Progenitor cell of endocrine pancreas (in vitro differentiated cells): ENCODE data around the gene CD93. TPM values are rescaled to one million over a fixed set of nuclear protein-coding genes. Genes with fewer than 3 reads are reported as not detected.

Experiments
- DNase-seq: peaks from one replicate; pipeline ENCODE4 v3.0.0; 2021; ENCODE audit warnings: low spot score; ENCODE audit not compliant: unreplicated experiment
- H3K27ac Mint-ChIP-seq: 2 replicates; pipeline ENCODE4 v1.8.0; 2021; ENCODE audit warnings: mild to moderate bottlenecking, moderate library complexity, mixed read lengths
- H3K27me3 Mint-ChIP-seq: 2 replicates; pipeline ENCODE4 v1.8.0; 2021; ENCODE audit warnings: mixed read lengths
- H3K36me3 Mint-ChIP-seq: 2 replicates; pipeline ENCODE4 v1.8.0; 2022; ENCODE audit warnings: mixed read lengths; ENCODE audit not compliant: insufficient read depth
- H3K4me1 Mint-ChIP-seq: 2 replicates; pipeline ENCODE4 v1.8.0; 2021; ENCODE audit warnings: low read depth, mixed read lengths
- H3K4me3 Mint-ChIP-seq: 2 replicates; pipeline ENCODE4 v1.8.0; 2021; ENCODE audit warnings: low read depth, mild to moderate bottlenecking, moderate library complexity, mixed read lengths
- H3K9me3 Mint-ChIP-seq: 2 replicates; pipeline ENCODE4 v1.8.0; 2021; ENCODE audit warnings: low read depth, mixed read lengths
- total RNA-seq: library from RNA; stranded (reverse); gene quantifications from 2 replicates; pipeline ENCODE4 v1.2.1, GENCODE V29; 2021
- TF ChIP-seq, protein P1 (sequence below): fragments of 200-600 bp; sonication (generic); IDR thresholded peaks from one replicate; pipeline ENCODE4 v1.5.0; 2021; ENCODE audit warnings: antibody characterized with exemption, mild to moderate bottlenecking; ENCODE audit not compliant: unreplicated experiment

Gene CD93
- total RNA-seq, 1 donor from 2014 or later = not detected

- DNase-seq = no peak
- Mint-ChIP-seq H3K36me3 (no peaks in the 10 kb centered on the region), H3K27ac (no peak overlapping the region), H3K4me1 (peaks cover 5% of the 10 kb centered on the region), H3K9me3 (no peaks in the 10 kb centered on the region), H3K4me3 (no peak overlapping the region), H3K27me3 (peaks cover 67% of the 10 kb centered on the region)
- TF ChIP-seq, protein P1, sequence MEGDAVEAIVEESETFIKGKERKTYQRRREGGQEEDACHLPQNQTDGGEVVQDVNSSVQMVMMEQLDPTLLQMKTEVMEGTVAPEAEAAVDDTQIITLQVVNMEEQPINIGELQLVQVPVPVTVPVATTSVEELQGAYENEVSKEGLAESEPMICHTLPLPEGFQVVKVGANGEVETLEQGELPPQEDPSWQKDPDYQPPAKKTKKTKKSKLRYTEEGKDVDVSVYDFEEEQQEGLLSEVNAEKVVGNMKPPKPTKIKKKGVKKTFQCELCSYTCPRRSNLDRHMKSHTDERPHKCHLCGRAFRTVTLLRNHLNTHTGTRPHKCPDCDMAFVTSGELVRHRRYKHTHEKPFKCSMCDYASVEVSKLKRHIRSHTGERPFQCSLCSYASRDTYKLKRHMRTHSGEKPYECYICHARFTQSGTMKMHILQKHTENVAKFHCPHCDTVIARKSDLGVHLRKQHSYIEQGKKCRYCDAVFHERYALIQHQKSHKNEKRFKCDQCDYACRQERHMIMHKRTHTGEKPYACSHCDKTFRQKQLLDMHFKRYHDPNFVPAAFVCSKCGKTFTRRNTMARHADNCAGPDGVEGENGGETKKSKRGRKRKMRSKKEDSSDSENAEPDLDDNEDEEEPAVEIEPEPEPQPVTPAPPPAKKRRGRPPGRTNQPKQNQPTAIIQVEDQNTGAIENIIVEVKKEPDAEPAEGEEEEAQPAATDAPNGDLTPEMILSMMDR = no peak
These were observed 36.2 kb upstream of the CD93 start for GRCh38 chr20:23122321-23122720.

GRCh38 chr20:23121751-23122320 lies 35.7 kb upstream of the CD93 start:
- no peak overlapping the region for H3K27ac Mint-ChIP-seq
- H3K27me3 Mint-ChIP-seq = peaks cover 68% of the 10 kb centered on the region
- no peak for DNase-seq
- no peaks in the 10 kb centered on the region for H3K36me3 Mint-ChIP-seq
- TF ChIP-seq, protein P1 = no peak
- H3K4me3 Mint-ChIP-seq = no peak overlapping the region
- H3K4me1 Mint-ChIP-seq = peaks cover 5% of the 10 kb centered on the region
- no peaks in the 10 kb centered on the region for H3K9me3 Mint-ChIP-seq

- H3K4me1 Mint-ChIP-seq = peaks cover 5% of the 10 kb centered on the region
- H3K36me3 Mint-ChIP-seq = no peaks in the 10 kb centered on the region
- H3K4me3 Mint-ChIP-seq = no peak overlapping the region
- TF ChIP-seq, protein P1 = no peak
- H3K27ac Mint-ChIP-seq = no peak overlapping the region
- no peaks in the 10 kb centered on the region for H3K9me3 Mint-ChIP-seq
- DNase-seq = no peak
- peaks cover 73% of the 10 kb centered on the region for H3K27me3 Mint-ChIP-seq
These were observed 35.0 kb upstream of the CD93 start for GRCh38 chr20:23120936-23121750.

- TF ChIP-seq, protein P1 = no peak
- H3K27me3 Mint-ChIP-seq = peaks cover 71% of the 10 kb centered on the region
- H3K4me3 Mint-ChIP-seq = no peak overlapping the region
These were observed 34.1 kb upstream of the CD93 start for GRCh38 chr20:23120261-23120660.

DNA sequence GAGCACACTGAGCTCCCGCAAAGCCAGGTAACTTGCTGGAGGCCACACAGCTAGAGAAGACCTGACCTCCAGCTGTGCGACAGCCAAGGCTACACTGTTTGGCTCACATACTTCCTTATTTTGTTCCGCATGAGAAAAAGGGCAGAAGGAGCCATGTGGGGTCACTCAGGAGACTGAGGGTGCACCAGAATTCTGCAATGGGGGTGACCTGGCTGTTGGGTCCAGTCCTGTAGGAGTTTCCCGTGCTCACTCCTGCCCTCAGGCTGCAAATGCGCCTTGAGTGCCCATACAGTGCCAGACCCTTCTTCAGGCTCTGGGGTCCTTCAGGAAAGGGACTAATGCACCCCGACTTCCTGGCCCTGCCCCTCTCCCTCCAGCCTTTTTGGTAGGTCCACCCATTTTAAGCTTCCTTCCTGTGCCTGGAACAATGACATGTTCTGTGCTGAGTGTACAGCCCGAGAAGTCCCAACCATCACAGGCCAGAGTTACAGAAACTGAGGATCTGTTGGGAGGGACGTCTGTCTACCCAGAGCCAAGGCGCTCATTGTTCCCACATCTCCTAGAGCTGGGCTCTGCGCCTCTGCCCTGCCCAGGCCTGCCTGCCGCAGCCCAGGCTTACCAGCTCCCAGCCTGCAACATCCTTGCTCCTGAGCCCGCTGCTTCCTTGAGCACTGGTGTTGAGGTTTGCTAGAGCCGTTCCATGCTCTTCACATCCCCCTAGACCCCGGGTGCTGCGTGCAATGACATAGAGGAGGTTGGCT lies 33.5 kb upstream of the CD93 start:
- Mint-ChIP-seq H3K27me3 (peaks cover 69% of the 10 kb centered on the region), H3K4me3 (no peak overlapping the region), H3K4me1 (no peaks in the 10 kb centered on the region), H3K36me3 (no peaks in the 10 kb centered on the region), H3K9me3 (no peaks in the 10 kb centered on the region), H3K27ac (no peak overlapping the region)
- TF ChIP-seq, protein P1 = no peak
- DNase-seq = no peak

More at GRCh38 chr20:23120261-23120660, 34.1 kb upstream of the CD93 start:
- no peaks in the 10 kb centered on the region for H3K9me3 Mint-ChIP-seq
- peaks cover 5% of the 10 kb centered on the region for H3K4me1 Mint-ChIP-seq
- H3K36me3 Mint-ChIP-seq = no peaks in the 10 kb centered on the region
- DNase-seq = no peak
- no peak overlapping the region for H3K27ac Mint-ChIP-seq
